ENCODE measurements around the gene OLFML3.
"Not testable (repeated sequence)": the region's sequence is repeated elsewhere in the genome, so short reads cannot be mapped to it uniquely, and the experiment has no call there.

The OLFML3 gene

GRCh38 chr1:113993072-113993471 lies 13.8 kb downstream of the OLFML3 start:
- no peak for DNase-seq

- no peak for DNase-seq
These were observed 14.5 kb downstream of the OLFML3 start for GRCh38 chr1:113993766-113994165.

GRCh38 chr1:113995382-113995781 lies 16.1 kb downstream of the OLFML3 start:
- DNase-seq, result no peak

- no peak for DNase-seq
These were observed 19.1 kb downstream of the OLFML3 start for GRCh38 chr1:113998361-113998760.

- no peak for DNase-seq
These were observed 20.0 kb downstream of the OLFML3 start for GRCh38 chr1:113999233-113999632.

GRCh38 chr1:113999799-114000198 lies 20.5 kb downstream of the OLFML3 start:
- DNase-seq, result no peak

GRCh38 chr1:114000406-114000805 lies 21.1 kb downstream of the OLFML3 start:
- DNase-seq, result no peak

GRCh38 chr1:114002492-114003239 lies 23.4 kb downstream of the OLFML3 start:
- no peak for DNase-seq

- DNase-seq, result no peak
These were observed 24.2 kb downstream of the OLFML3 start for GRCh38 chr1:114003431-114003830.

- not testable (repeated sequence) for DNase-seq
These were observed 27.6 kb downstream of the OLFML3 start for GRCh38 chr1:114006825-114007224.

GRCh38 chr1:114008480-114008941 lies 29.2 kb downstream of the OLFML3 start:
- DNase-seq, result no peak

GRCh38 chr1:114008993-114009392 lies 29.7 kb downstream of the OLFML3 start:
- no peak for DNase-seq

- DNase-seq, result no peak
These were observed 30.1 kb downstream of the OLFML3 start for GRCh38 chr1:114009393-114009792.

GRCh38 chr1:114010433-114011184 lies 31.3 kb downstream of the OLFML3 start:
- no peak for DNase-seq

GRCh38 chr1:114011796-114012195 lies 32.5 kb downstream of the OLFML3 start:
- no peak for DNase-seq

- no peak for DNase-seq
These were observed 35.8 kb downstream of the OLFML3 start for GRCh38 chr1:114015075-114015474.

GRCh38 chr1:114019724-114020123 lies 40.5 kb downstream of the OLFML3 start:
- DNase-seq, result not testable (repeated sequence)

GRCh38 chr1:114021665-114022099 lies 42.4 kb downstream of the OLFML3 start:
- DNase-seq, result no peak

- no peak for DNase-seq
These were observed 43.6 kb downstream of the OLFML3 start for GRCh38 chr1:114022877-114023276.

GRCh38 chr1:114023377-114023776 lies 44.1 kb downstream of the OLFML3 start:
- no peak for DNase-seq

GRCh38 chr1:114024049-114024448 lies 44.8 kb downstream of the OLFML3 start:
- no peak for DNase-seq

GRCh38 chr1:114025609-114026401 lies 46.5 kb downstream of the OLFML3 start:
- no peak for DNase-seq

GRCh38 chr1:114026797-114027196 lies 47.5 kb downstream of the OLFML3 start:
- no peak for DNase-seq

Data from NCI-H2029 treated with DMSO at 0.1 percent for 48 hours (cell line).